Fibroblast of mammary gland (primary cell): ENCODE measurements around the gene C1QTNF1.

ENCODE experiments used
- DNase-seq: peaks from one replicate; pipeline ENCODE4 v3.0.0-alpha.2; 2010; ENCODE audit warnings: low read depth
- H3K4me3 ChIP-seq: 2 replicates; pipeline ENCODE4 v1.5.1; 2011; ENCODE audit warnings: low read depth, mild to moderate bottlenecking, low read length, moderate library complexity; ENCODE audit not compliant: control insufficient read depth
- TF ChIP-seq, protein P1 (sequence below): conservative IDR thresholded peaks from 2 replicates; pipeline ENCODE4 v1.5.1; 2011; ENCODE audit warnings: low read depth, low read length, inconsistent platforms; ENCODE audit not compliant: control insufficient read depth, insufficient read depth

The C1QTNF1 gene

DNA sequence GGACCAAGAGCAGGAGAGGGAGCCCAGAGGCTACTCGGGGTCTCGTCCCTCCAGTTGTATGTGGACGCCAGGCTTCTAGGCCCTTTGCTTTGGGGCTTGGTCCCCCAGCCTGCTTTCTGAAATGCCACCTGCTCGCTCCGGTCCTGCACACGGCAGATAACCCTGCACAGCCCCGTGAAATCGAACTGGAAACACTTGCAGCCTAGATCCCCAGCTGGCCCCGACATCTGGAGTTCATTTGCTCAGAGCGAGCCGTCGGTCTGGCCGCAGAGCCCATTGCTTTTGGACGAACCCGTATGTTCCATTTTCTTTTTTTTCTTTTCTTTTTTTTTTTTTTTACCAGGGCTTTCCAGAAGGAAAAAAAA lies 22.9 kb downstream of the C1QTNF1 start:
- TF ChIP-seq, protein P1, sequence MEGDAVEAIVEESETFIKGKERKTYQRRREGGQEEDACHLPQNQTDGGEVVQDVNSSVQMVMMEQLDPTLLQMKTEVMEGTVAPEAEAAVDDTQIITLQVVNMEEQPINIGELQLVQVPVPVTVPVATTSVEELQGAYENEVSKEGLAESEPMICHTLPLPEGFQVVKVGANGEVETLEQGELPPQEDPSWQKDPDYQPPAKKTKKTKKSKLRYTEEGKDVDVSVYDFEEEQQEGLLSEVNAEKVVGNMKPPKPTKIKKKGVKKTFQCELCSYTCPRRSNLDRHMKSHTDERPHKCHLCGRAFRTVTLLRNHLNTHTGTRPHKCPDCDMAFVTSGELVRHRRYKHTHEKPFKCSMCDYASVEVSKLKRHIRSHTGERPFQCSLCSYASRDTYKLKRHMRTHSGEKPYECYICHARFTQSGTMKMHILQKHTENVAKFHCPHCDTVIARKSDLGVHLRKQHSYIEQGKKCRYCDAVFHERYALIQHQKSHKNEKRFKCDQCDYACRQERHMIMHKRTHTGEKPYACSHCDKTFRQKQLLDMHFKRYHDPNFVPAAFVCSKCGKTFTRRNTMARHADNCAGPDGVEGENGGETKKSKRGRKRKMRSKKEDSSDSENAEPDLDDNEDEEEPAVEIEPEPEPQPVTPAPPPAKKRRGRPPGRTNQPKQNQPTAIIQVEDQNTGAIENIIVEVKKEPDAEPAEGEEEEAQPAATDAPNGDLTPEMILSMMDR, result no peak
- DNase-seq, result peak; percentile 66
- H3K4me3 ChIP-seq, result no peak overlapping the region

DNA sequence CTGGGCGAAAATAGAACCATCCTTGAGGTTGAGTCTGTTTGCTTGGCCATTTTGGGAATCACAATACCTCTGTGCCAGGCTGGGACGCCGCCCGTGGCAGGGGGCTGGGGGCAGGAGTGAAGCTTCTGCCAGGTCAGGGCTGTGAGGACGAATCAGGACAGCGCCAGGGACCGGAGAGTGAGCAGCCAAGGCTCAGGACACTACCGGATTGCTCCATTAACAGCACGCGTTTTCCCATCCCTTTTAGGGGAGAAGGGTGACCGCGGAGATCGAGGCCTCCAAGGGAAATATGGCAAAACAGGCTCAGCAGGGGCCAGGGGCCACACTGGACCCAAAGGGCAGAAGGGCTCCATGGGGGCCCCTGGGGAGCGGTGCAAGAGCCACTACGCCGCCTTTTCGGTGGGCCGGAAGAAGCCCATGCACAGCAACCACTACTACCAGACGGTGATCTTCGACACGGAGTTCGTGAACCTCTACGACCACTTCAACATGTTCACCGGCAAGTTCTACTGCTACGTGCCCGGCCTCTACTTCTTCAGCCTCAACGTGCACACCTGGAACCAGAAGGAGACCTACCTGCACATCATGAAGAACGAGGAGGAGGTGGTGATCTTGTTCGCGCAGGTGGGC lies 23.4 kb downstream of the C1QTNF1 start:
- H3K4me3 ChIP-seq, result no peak overlapping the region
- DNase-seq, result no peak
- TF ChIP-seq, protein P1, result no peak

DNA sequence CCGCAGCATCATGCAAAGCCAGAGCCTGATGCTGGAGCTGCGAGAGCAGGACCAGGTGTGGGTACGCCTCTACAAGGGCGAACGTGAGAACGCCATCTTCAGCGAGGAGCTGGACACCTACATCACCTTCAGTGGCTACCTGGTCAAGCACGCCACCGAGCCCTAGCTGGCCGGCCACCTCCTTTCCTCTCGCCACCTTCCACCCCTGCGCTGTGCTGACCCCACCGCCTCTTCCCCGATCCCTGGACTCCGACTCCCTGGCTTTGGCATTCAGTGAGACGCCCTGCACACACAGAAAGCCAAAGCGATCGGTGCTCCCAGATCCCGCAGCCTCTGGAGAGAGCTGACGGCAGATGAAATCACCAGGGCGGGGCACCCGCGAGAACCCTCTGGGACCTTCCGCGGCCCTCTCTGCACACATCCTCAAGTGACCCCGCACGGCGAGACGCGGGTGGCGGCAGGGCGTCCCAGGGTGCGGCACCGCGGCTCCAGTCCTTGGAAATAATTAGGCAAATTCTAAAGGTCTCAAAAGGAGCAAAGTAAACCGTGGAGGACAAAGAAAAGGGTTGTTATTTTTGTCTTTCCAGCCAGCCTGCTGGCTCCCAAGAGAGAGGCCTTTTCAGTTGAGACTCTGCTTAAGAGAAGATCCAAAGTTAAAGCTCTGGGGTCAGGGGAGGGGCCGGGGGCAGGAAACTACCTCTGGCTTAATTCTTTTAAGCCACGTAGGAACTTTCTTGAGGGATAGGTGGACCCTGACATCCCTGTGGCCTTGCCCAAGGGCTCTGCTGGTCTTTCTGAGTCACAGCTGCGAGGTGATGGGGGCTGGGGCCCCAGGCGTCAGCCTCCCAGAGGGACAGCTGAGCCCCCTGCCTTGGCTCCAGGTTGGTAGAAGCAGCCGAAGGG lies 24.2 kb downstream of the C1QTNF1 start:
- H3K4me3 ChIP-seq, result no peak overlapping the region
- TF ChIP-seq, protein P1, result no peak
- peak; percentile 45 for DNase-seq

DNA sequence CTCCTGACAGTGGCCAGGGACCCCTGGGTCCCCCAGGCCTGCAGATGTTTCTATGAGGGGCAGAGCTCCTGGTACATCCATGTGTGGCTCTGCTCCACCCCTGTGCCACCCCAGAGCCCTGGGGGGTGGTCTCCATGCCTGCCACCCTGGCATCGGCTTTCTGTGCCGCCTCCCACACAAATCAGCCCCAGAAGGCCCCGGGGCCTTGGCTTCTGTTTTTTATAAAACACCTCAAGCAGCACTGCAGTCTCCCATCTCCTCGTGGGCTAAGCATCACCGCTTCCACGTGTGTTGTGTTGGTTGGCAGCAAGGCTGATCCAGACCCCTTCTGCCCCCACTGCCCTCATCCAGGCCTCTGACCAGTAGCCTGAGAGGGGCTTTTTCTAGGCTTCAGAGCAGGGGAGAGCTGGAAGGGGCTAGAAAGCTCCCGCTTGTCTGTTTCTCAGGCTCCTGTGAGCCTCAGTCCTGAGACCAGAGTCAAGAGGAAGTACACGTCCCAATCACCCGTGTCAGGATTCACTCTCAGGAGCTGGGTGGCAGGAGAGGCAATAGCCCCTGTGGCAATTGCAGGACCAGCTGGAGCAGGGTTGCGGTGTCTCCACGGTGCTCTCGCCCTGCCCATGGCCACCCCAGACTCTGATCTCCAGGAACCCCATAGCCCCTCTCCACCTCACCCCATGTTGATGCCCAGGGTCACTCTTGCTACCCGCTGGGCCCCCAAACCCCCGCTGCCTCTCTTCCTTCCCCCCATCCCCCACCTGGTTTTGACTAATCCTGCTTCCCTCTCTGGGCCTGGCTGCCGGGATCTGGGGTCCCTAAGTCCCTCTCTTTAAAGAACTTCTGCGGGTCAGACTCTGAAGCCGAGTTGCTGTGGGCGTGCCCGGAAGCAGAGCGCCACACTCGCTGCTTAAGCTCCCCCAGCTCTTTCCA lies 25.1 kb downstream of the C1QTNF1 start:
- TF ChIP-seq, protein P1, result no peak
- DNase-seq, result no peak

DNA sequence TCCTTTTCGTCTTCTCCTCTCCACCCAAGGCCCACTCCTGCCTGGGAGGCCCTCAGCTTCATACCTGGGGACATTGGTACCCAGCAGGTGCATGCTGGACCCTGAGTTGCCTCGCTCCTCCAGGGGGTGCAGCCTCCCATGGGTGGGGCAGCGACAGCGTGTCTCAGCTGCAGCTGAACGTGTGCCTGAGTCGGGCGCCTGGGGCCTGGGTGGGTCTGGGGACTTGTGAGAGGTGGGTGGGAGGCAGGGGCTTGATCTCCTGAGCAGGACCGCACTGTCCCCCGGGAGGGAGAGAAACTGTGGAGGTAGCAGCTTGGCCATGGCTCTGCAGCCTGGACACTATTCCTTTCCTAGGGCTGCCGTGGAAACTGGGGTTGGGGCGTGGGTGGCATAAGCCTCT lies 25.9 kb downstream of the C1QTNF1 start:
- no peak overlapping the region for H3K4me3 ChIP-seq
- TF ChIP-seq, protein P1, result no peak
- DNase-seq, result no peak

More for the DNA sequence above, 25.1 kb downstream of the C1QTNF1 start:
- no peak overlapping the region for H3K4me3 ChIP-seq

DNA sequence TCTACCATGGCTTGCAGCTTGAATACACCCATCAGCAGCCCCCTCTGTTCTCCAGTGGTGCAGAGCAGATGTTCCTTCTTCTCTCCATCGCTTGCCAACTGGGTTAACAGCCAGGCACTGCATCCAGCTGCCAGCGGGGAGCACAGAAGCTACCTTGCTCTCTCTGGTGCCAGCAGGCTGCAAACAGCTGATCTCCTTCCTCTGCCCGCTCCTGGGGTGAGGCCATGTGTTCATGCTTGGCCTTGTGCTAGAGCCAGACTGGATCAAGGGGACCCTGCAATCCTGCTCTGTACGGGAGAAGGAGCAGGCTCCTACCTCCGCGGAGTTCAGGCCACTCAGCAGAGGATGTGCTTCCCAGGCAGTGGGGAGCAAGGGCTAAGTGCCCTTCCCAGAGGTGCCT lies 26.6 kb downstream of the C1QTNF1 start:
- H3K4me3 ChIP-seq, result no peak overlapping the region
- DNase-seq, result no peak
- TF ChIP-seq, protein P1, result no peak
